Measurements from ENCODE around the gene HAPSTR1.

HAPSTR1 gene

GRCh38 chr16:9096416-9096952, 5.0 kb downstream of the HAPSTR1 start:
- no peak for DNase-seq (ENCODE audit: low read depth in 2 of 2)

- no peak for DNase-seq (ENCODE audit: low read depth in 2 of 2)
Observed at GRCh38 chr16:9097266-9098219, 6.1 kb downstream of the HAPSTR1 start.

- no peak for DNase-seq (ENCODE audit: low read depth in 2 of 2)
Observed at GRCh38 chr16:9098377-9099090, 7.1 kb downstream of the HAPSTR1 start.

GRCh38 chr16:9099131-9099625, 7.7 kb downstream of the HAPSTR1 start:
- no peak for DNase-seq (ENCODE audit: low read depth in 2 of 2)

- no peak for DNase-seq (ENCODE audit: low read depth in 2 of 2)
Observed at GRCh38 chr16:9102379-9102778, 10.9 kb downstream of the HAPSTR1 start.

- DNase-seq (ENCODE audit: low read depth in 2 of 2) = no peak
Observed at GRCh38 chr16:9102943-9103342, 11.5 kb downstream of the HAPSTR1 start.

- DNase-seq (ENCODE audit: low read depth in 2 of 2) = no peak
Observed at GRCh38 chr16:9103546-9103945, 12.1 kb downstream of the HAPSTR1 start.

GRCh38 chr16:9105189-9105588, 13.7 kb downstream of the HAPSTR1 start:
- no peak for DNase-seq (ENCODE audit: low read depth in 2 of 2)

- DNase-seq (ENCODE audit: low read depth in 2 of 2) = no peak
Observed at GRCh38 chr16:9107025-9107970, 15.9 kb downstream of the HAPSTR1 start.

- DNase-seq (ENCODE audit: low read depth in 2 of 2) = no peak
Observed at GRCh38 chr16:9109255-9109654, 17.8 kb downstream of the HAPSTR1 start.

- no peak for DNase-seq (ENCODE audit: low read depth in 2 of 2)
Observed at GRCh38 chr16:9112166-9112843, 20.9 kb downstream of the HAPSTR1 start.

- no peak for DNase-seq (ENCODE audit: low read depth in 2 of 2)
Observed at GRCh38 chr16:9112844-9113186, 21.4 kb downstream of the HAPSTR1 start.

- DNase-seq (ENCODE audit: low read depth in 2 of 2) = no peak
Observed at GRCh38 chr16:9113707-9114106, 22.3 kb downstream of the HAPSTR1 start.

- no peak for DNase-seq (ENCODE audit: low read depth in 2 of 2)
Observed at GRCh38 chr16:9114112-9114511, 22.7 kb downstream of the HAPSTR1 start.

GRCh38 chr16:9114842-9115241, 23.4 kb downstream of the HAPSTR1 start:
- DNase-seq (ENCODE audit: low read depth in 2 of 2) = no peak

- no peak for DNase-seq (ENCODE audit: low read depth in 2 of 2)
Observed at GRCh38 chr16:9115277-9115676, 23.8 kb downstream of the HAPSTR1 start.

- DNase-seq (ENCODE audit: low read depth in 2 of 2) = no peak
Observed at GRCh38 chr16:9116141-9116540, 24.7 kb downstream of the HAPSTR1 start.

GRCh38 chr16:9118170-9118569, 26.7 kb downstream of the HAPSTR1 start:
- no peak for DNase-seq (ENCODE audit: low read depth in 2 of 2)

- DNase-seq (ENCODE audit: low read depth in 2 of 2) = no peak
Observed at GRCh38 chr16:9119795-9120194, 28.4 kb downstream of the HAPSTR1 start.

GRCh38 chr16:9122342-9122741, 30.9 kb downstream of the HAPSTR1 start:
- DNase-seq (ENCODE audit: low read depth in 2 of 2) = no peak

GRCh38 chr16:9122969-9123368, 31.5 kb downstream of the HAPSTR1 start:
- no peak for DNase-seq (ENCODE audit: low read depth in 2 of 2)
